Activated T-helper 1 cell treated with anti-CD3 and anti-CD28 coated beads, Interleukin-12 subunit alpha, Interleukin-12 subunit beta, Interleukin-2, Interleukin-4 antibody, amounts not matched to agents 30 ng/mL and 10 ng/mL and 1 ng/mL, durations not matched to agents 14 hours and 24 hours and 36 hours (primary cell): ENCODE data around the gene RBCK1. TPM values are rescaled to one million over a fixed set of nuclear protein-coding genes. Genes with fewer than 3 reads are reported as not detected.

Source experiments
- DNase-seq: peaks from one replicate; pipeline ENCODE4 v3.0.0; 2021; ENCODE audit warnings: low spot score
- H3K27ac Mint-ChIP-seq: one replicate; pipeline ENCODE4 v1.8.0; 2021; ENCODE audit warnings: mild to moderate bottlenecking, mixed read lengths
- H3K27me3 Mint-ChIP-seq: one replicate; pipeline ENCODE4 v1.8.0; 2022; ENCODE audit warnings: mild to moderate bottlenecking, moderate library complexity, mixed read lengths; ENCODE audit not compliant: insufficient read depth
- H3K36me3 Mint-ChIP-seq: one replicate; pipeline ENCODE4 v1.8.0; 2021; ENCODE audit warnings: low read depth, mixed read lengths
- H3K4me1 Mint-ChIP-seq: one replicate; pipeline ENCODE4 v1.8.0; 2021; ENCODE audit warnings: low read depth, mixed read lengths
- H3K4me3 Mint-ChIP-seq: one replicate; pipeline ENCODE4 v1.8.0; 2021; ENCODE audit warnings: mild to moderate bottlenecking, moderate library complexity, mixed read lengths
- H3K9me3 Mint-ChIP-seq: one replicate; pipeline ENCODE4 v1.8.0; 2021; ENCODE audit warnings: mixed read lengths
- intact Hi-C: fragments of 100-400 bp; cut with micrococcal nuclease; formaldehyde crosslinking; loops from one replicate; pipeline ENCODE4 v1.15.1; 2024
- total RNA-seq: library from RNA; stranded (reverse); gene quantifications from 2 replicates; pipeline ENCODE4 v1.2.3, GENCODE V29; 2022

Gene RBCK1
- total RNA-seq, 1 donor from 2014 or later: 132 TPM

DNA sequence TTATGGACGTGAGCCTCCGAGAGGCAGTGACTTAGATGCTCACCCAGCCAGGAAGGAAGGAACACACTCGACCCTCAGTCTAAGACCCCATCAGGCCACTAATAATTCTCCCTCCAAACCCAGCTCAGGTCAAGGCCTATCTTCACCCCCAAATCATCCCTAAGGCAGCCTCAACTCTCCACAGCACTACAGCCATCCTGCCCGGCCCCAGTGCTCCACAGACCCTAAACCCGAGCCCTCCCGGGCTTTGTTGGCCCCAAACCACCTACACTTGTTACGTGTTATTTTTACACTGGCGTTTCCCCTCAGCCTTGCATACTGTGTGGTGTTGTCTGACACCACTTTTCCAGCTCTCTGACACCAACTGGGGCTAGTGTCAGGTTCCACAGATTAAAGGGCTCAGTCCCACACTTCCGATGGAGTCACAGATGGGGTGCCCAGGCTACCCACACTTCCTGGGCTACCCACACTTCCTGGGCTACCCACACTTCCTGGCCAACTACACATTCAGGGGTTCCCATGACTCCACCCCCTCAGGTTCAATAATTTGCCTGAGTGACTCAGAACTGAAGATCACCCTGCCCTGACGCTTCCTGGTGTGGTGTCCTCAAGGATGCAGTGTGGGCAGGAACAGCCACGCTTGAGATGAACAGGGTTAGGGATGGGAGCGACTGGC, 25.3 kb downstream of the RBCK1 start:
- peaks cover 62% of the 10 kb centered on the region for H3K36me3 Mint-ChIP-seq
- H3K27me3 Mint-ChIP-seq: no peaks in the 10 kb centered on the region
- H3K4me3 Mint-ChIP-seq: peak overlapping the region; percentile 66
- peaks cover 79% of the 10 kb centered on the region for H3K4me1 Mint-ChIP-seq
- DNase-seq: peak; percentile 62
- peak overlapping the region; percentile 98 for H3K27ac Mint-ChIP-seq
- no peaks in the 10 kb centered on the region for H3K9me3 Mint-ChIP-seq
- intact Hi-C loops: loop anchor here (1.0 kb wide), 7 partner anchors 26 to 136 kb away; partner anchors contain the start of genes SOX12, TBC1D20 and ZCCHC3

DNA sequence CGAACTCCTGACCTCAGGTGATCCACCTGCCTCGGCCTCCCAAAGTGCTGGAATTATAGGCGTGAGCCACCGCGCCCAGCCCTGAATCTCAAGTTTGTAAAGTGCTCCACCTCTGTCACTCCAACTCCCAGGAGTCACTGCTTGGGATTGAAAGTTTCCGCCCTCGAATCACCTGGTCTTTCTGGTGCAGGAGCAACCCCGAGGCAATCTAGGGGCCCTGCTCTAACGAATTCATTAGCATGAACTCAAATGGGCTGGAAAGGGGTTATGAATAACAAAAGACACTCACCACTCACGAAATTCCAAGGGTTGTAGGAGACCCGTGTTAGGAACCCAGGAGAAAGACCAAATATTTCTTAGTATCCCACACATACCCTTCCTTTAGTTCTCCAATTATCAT, 26.1 kb downstream of the RBCK1 start:
- peaks cover 68% of the 10 kb centered on the region for H3K36me3 Mint-ChIP-seq
- H3K4me1 Mint-ChIP-seq: peaks cover 86% of the 10 kb centered on the region
- intact Hi-C loops: no loop called here
- H3K27me3 Mint-ChIP-seq: no peaks in the 10 kb centered on the region
- no peak for DNase-seq
- no peaks in the 10 kb centered on the region for H3K9me3 Mint-ChIP-seq
- H3K27ac Mint-ChIP-seq: peak overlapping the region; percentile 98
- H3K4me3 Mint-ChIP-seq: peak overlapping the region; percentile 51

DNA sequence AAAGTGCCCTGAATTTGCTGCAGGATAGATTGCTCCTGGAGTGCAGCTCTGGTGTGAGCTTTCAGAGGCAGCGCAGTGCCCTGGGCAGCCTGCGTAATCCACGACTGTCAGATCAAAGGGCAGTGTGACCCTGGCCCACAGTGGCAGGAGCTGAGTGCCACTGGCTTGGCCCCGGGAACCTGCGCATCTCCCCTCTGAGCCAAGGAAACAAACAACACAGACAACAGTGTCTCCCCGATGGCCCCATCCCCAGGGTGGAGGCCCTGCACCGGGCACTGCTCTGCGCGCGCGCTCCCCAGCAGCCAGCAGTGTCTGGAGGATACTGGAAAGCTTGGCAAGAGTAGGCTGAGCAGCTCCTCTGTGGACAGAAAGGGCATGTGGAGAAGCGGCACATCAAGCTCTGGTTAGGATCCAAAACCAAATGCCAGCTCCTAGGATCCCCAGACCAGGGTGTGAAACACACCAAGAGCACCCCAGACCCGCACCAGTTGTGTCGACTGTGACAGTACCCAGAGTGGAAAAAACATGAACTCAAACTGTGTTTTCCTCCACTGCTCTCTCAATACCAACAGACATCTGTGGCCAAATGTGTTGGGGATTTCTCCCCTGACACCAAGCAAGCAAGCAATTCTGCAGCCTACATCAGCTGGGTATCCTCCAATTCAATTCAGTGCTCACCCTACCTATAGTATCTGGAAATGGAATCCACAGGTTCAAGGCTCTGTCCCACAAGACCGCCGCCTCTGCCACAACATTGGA, 26.7 kb downstream of the RBCK1 start:
- no peak for DNase-seq
- no peaks in the 10 kb centered on the region for H3K27me3 Mint-ChIP-seq
- intact Hi-C loops: no loop called here
- H3K9me3 Mint-ChIP-seq: no peaks in the 10 kb centered on the region
- peak overlapping the region; percentile 51 for H3K4me3 Mint-ChIP-seq
- peak overlapping the region; percentile 98 for H3K27ac Mint-ChIP-seq
- H3K36me3 Mint-ChIP-seq: peaks cover 72% of the 10 kb centered on the region
- H3K4me1 Mint-ChIP-seq: peaks cover 91% of the 10 kb centered on the region

DNA sequence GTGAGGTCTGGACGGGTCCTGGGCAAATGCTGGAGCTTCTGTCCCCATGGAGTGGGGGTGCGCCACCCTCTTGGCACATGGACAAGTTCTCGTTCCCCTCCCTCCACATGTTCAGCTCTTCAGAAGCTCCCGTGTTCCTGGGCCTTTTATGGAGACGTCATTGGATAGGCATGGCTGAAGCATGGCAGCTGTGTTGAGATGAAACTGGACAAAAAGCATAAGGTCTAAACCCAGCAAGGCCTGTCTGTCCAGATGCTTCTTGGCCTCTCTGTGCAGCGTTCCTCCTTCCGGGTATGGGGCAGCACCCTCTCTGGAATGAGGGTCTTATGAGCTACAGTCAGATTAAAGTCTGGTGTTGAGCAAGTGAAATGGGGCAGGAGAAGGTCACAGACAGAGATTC, 27.5 kb downstream of the RBCK1 start:
- peak overlapping the region; percentile 49 for H3K27ac Mint-ChIP-seq
- no peaks in the 10 kb centered on the region for H3K9me3 Mint-ChIP-seq
- peaks cover 91% of the 10 kb centered on the region for H3K4me1 Mint-ChIP-seq
- H3K4me3 Mint-ChIP-seq: no peak overlapping the region
- peaks cover 71% of the 10 kb centered on the region for H3K36me3 Mint-ChIP-seq
- intact Hi-C loops: no loop called here
- DNase-seq: no peak
- no peaks in the 10 kb centered on the region for H3K27me3 Mint-ChIP-seq

DNA sequence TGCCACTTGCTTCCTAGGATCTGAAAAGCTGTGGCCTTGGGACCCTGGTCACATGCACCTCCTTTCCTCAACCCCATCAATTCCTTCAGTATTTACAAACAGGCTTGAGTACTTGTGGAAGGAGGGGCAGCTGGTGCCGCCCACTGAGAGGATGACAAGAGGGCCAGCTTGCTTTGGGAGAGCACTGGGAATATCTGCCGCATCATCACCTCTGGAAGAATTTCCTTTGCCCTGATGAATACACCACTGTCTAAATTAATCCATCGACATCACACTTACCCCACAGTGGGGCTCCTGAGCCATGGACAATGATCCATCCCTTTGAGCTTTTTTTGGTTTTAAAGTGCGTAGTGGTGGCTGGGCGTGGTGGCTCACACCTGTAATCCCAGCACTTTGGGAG, 28.4 kb downstream of the RBCK1 start:
- Mint-ChIP-seq H3K36me3 (peaks cover 71% of the 10 kb centered on the region), H3K27me3 (no peaks in the 10 kb centered on the region), H3K4me1 (peaks cover 91% of the 10 kb centered on the region), H3K27ac (no peak overlapping the region), H3K9me3 (no peaks in the 10 kb centered on the region), H3K4me3 (no peak overlapping the region)
- no peak for DNase-seq
- intact Hi-C loops: no loop called here

DNA sequence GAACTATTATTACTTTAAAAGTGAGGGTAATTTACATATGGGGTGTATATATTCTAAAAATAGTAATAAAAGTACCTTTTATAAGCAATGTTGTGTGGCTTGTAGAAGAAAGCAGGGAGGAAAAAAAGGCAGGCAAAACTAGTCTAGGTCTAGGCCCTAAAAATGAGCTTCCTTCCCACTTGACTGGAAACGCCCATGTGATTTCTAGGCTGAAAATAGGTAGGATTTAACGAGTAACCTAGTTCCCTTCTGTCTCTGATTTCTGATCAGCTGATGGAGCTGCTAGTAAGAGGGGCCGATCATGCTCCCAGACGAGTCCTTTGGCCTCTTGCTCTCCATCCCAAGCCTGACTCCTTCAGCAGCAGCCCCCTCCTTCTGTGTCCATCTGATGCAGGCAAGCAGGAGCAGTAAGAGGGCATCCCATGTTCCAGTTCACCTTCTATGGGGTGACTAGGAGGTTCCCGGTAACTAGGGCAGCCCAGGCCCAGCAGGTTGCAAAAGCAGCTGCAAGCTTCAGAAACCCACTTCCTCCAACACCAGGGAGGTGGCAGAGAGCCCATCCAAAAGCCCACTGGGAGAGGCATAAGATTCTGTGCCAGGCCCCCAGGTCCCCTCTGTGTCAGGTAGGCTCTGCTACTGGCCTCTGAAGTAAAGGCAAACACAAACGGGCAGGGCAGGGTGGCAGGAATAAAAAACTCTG, 29.8 kb downstream of the RBCK1 start:
- H3K4me3 Mint-ChIP-seq: peak overlapping the region; percentile 77
- DNase-seq: no peak
- H3K4me1 Mint-ChIP-seq: peaks cover 81% of the 10 kb centered on the region
- intact Hi-C loops: loop anchor here (1.0 kb wide), 1 partner anchor 24 kb away; the partner anchor contains the start of gene TBC1D20
- no peaks in the 10 kb centered on the region for H3K9me3 Mint-ChIP-seq
- H3K27me3 Mint-ChIP-seq: no peaks in the 10 kb centered on the region
- H3K27ac Mint-ChIP-seq: peak overlapping the region; percentile 85
- peaks cover 79% of the 10 kb centered on the region for H3K36me3 Mint-ChIP-seq

DNA sequence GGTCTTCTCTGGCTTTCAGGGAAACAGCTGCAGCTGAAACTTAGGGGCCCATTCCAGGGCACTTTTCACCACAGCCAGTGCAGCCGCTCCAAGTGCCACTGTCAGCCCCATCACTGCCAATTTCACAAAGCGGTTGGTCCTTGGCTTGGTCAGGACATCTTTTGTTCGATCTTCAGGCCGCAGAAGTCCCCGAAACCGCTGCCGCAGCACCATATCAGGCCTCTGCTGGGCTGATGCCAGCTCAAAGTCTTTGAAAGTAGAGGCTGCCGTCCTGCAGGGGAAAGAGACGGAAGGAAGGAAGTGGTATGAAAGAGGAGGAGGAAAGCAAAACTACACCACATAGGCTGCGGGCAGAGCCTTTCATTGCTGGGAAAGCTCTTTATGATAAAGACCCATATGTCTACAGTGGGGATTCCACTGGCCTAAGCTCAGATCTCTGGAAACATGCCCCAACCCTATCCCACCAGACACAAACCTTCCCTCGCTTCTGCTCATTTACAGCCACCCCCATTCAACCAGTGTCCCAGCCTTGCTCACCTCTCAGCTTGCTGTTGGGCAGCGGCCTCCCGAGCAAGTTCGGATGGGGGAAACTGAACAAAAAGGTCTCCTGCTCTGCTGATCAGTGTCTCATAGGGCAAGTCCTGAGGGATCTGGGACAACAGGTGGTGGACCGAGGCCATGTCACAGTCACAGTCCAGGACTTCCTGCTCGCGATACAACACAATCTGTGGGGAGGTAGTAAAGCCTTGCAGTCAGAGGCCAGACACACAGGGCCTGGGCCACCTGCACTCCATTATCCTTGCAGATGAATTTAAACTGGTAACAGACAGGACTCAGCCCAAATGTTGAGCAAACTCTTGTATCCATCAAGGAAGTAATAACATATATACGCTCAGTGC, 30.7 kb downstream of the RBCK1 start:
- intact Hi-C loops: loop anchor here (1.0 kb wide), 1 partner anchor 23 kb away; the partner anchor contains the start of gene TBC1D20
- no peaks in the 10 kb centered on the region for H3K27me3 Mint-ChIP-seq

DNA sequence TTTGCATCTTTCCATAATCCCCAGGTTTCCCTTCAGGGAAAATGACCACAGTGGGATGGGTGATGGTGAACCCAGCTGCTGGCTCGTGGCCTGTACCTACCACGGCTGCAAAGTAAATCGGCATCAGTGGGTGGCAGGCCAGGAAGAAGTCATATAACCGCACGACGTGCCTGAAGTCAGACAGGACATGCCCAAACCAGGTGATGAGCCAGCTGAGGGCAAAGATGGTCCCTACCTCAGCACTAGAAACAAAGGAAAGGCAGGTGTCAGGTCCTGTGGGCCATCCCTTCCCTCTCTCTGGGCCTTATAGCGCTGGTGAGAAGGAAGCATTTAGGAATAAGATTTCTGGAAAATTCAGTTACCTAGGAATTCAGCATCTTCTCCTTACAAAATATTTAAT, 32.0 kb downstream of the RBCK1 start:
- peaks cover 77% of the 10 kb centered on the region for H3K36me3 Mint-ChIP-seq
- intact Hi-C loops: no loop called here
- H3K4me1 Mint-ChIP-seq: peaks cover 72% of the 10 kb centered on the region
- peak overlapping the region; percentile 85 for H3K27ac Mint-ChIP-seq
- no peak for DNase-seq
- no peaks in the 10 kb centered on the region for H3K9me3 Mint-ChIP-seq
- H3K4me3 Mint-ChIP-seq: peak overlapping the region; percentile 23
- H3K27me3 Mint-ChIP-seq: no peaks in the 10 kb centered on the region

More for the DNA sequence above, 30.7 kb downstream of the RBCK1 start:
- Mint-ChIP-seq H3K27ac (peak overlapping the region; percentile 85), H3K4me3 (peak overlapping the region; percentile 77), H3K36me3 (peaks cover 77% of the 10 kb centered on the region), H3K4me1 (peaks cover 79% of the 10 kb centered on the region), H3K9me3 (no peaks in the 10 kb centered on the region)
- DNase-seq: peak; percentile 58

DNA sequence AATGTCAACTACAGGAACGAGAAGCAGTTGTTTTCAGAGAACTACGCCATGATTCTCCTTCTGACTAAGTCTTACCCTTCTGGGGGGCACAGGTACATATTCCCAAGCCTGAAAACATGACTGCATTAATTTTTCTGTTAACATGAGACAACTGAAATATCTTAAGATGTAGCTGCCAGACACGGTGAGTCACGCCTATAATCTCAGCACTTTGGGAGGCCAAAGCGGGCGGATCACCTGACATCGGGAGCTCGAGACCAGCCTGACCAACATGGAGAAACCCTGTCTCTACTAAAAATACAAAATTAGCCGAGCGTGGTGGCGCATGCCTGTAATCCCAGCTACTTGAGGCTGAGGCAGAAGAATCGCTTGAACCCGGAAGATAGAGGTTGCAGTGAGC, 32.5 kb downstream of the RBCK1 start:
- Mint-ChIP-seq H3K4me1 (peaks cover 72% of the 10 kb centered on the region), H3K4me3 (no peak overlapping the region), H3K9me3 (no peaks in the 10 kb centered on the region), H3K36me3 (peaks cover 79% of the 10 kb centered on the region), H3K27ac (no peak overlapping the region), H3K27me3 (no peaks in the 10 kb centered on the region)
- intact Hi-C loops: no loop called here
- no peak for DNase-seq

DNA sequence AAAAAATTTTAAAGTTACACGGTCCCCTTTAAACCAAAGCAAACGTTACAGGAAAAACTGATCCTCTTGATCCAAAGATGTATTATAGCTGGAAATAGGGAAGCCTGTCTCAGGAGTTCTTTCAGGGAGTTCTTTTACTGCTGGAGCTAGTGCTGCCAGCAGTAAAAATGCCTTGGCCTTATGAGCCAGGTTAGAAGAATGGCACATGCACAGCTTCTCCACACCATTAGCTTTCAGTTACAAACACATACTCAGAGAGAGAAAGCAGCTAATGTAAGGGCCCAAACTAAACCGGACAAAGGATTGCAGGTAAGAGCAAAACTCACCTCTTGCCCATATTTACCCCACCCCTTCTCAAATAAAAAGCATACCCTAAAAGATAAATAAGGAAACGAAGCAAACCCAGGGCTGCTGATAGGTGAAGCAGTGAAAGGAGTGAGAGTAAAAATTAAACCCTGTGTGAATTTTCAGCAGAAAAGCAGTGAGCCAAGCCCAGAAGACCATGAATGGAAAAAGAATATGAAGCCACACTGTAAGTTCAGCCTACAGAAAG, 35.2 kb downstream of the RBCK1 start:
- Mint-ChIP-seq H3K36me3 (peaks cover 76% of the 10 kb centered on the region), H3K27ac (peak overlapping the region; percentile 44), H3K27me3 (no peaks in the 10 kb centered on the region), H3K4me1 (peaks cover 63% of the 10 kb centered on the region), H3K4me3 (no peak overlapping the region), H3K9me3 (no peaks in the 10 kb centered on the region)
- intact Hi-C loops: no loop called here
- DNase-seq: no peak

DNA sequence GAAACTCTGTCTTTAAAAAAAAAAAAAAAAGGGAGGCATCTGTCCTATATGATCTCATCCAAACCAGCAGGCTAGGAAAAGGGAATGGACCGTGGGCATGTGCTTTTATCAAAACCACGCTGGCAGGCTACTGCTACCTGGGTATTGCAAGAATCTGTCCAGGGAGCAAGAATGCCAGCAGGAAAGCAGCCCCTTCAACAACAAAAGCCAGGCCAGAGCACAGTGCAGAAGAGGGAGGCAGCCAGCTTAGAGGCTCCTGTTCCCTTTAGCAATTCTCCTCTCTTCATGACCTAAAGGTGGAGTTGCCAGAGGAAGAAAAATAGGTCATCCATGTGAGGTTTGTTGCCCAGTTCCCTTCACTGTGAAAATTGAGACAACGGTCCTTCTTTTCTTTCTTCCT, 36.0 kb downstream of the RBCK1 start:
- H3K36me3 Mint-ChIP-seq: peaks cover 68% of the 10 kb centered on the region
- no peak for DNase-seq
- H3K9me3 Mint-ChIP-seq: no peaks in the 10 kb centered on the region
- peaks cover 54% of the 10 kb centered on the region for H3K4me1 Mint-ChIP-seq
- H3K27me3 Mint-ChIP-seq: no peaks in the 10 kb centered on the region
- intact Hi-C loops: no loop called here
- H3K4me3 Mint-ChIP-seq: no peak overlapping the region
- no peak overlapping the region for H3K27ac Mint-ChIP-seq

DNA sequence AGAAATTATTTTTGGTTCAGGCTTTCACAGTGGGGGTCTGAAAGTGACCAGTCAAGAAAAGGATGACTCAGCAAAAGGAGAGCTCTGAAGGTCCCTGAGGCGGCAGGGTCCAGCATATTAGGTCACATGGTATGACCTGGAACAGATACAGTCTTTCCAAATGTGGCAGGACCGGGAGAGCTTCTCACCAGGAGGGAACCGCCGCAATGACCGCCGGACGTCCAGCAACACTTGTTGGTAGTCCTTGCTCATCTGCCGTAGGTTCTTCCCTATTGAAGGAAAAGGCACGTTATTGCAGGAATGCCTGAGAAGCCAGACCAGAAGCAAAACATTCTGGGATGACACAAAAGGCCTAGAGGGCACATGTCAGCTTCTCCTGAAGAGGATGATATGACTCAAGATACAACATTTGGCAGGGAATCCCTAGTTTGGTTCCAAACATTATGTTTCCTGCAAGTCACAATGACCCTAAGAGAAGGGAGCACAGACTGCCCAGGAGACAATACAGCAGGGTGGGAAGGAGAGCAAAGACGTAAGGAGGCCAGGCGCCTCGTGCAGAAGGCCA, 36.8 kb downstream of the RBCK1 start:
- H3K4me1 Mint-ChIP-seq: peaks cover 52% of the 10 kb centered on the region
- intact Hi-C loops: no loop called here
- no peak overlapping the region for H3K4me3 Mint-ChIP-seq
- DNase-seq: no peak
- H3K9me3 Mint-ChIP-seq: no peaks in the 10 kb centered on the region
- H3K36me3 Mint-ChIP-seq: peaks cover 65% of the 10 kb centered on the region
- H3K27ac Mint-ChIP-seq: no peak overlapping the region
- H3K27me3 Mint-ChIP-seq: no peaks in the 10 kb centered on the region
